GM12872 (cell line): ENCODE measurements around the gene DHRSX.

Experiments used
- CTCF ChIP-seq: IDR thresholded peaks from 3 replicates; pipeline ENCODE4 v1.5.1; 2011; ENCODE audit warnings: low read depth, mild to moderate bottlenecking, low read length, moderate library complexity; ENCODE audit not compliant: insufficient read depth

The DHRSX gene

GRCh38 chrX:2369206-2369605, 131.6 kb downstream of the DHRSX start:
- no peak for TF ChIP-seq CTCF

- TF ChIP-seq CTCF = no peak
These were observed 140.0 kb downstream of the DHRSX start for GRCh38 chrX:2360731-2361130.

DNA sequence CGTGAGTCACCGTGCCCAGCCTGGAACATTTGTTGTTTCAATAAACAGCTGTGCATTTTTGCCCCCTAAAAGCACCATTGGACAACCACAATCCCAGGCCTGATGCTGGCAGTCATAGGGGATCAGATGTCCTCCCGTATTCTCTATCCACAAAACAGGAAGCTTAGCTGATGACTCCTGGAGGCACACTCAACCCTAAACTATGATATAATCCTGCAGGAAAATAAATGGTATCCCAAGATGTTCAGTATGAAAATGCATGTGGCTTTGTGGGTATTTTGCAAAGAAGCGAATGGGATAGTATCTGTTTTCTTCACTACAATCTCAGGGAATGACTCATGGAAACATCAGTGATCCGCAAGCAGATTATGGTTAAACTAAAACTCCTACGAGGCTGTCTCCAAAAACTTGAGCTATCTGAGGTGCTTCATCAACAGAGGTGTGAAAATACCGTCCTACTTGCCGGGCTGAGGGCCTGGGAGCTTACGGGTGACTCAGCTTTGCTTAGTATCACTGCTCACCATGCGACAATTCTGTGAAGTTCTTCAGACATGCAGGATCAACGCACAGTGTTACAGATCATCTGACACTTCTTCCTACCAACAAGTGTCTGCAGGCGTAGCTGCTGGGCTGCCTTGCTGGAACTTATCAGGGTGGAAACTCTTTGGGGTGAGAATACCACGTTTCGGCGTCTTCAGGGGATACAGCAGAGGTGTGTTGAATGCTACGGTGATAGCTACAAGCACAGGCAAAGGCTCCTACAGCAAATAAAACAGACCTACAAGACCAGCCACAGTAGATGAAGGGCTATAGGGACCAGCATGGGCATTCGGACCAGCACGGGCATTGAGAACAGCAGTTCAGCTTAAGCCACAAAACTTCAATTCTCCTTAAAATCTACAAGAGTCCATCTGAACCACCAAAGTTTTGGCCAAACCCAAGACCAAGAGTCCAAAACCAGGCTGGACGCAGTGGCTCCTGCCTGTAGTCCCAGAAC, 148.5 kb downstream of the DHRSX start:
- TF ChIP-seq CTCF = no peak

- no peak for TF ChIP-seq CTCF
These were observed 149.5 kb downstream of the DHRSX start for GRCh38 chrX:2351321-2351720.

DNA sequence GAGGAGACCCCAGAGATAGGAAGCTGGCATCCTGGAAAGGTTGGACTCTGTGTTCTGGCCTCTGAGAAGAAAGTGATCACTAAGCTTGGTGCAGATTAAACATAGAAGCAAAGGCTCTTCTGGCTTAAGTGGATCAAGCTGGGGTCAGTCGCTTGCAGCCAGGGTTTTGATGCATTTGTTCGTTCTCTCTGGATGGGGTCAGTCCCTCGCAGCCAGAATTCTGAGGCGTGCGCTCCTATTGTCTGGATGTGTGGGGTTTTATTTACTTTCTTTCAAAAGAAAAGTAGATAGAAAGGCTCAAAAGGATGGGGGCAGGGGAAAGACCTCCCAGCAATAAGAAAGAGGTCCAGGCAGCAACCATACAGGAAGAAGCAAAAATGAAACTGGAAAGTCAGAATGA, 152.6 kb downstream of the DHRSX start:
- TF ChIP-seq CTCF = no peak

DNA sequence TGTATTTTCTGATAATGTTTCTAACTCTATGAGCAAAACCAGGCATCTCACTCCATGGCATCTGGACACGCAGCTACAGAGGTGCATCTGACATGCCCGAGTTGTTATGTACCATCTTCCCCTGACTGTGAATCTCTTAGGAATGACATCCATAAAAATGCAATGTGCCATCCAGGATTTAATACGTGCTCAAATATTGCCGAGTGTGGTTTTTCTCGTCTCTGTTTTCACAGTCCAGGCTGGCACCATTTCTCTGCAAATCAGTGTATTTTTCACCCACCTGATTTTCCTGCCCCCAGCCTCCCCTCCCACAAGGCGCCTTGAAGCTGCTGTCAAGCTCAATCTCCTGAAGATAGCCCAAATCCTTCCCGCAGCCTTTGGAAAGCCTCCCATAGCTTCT, 154.6 kb downstream of the DHRSX start:
- TF ChIP-seq CTCF = no peak

DNA sequence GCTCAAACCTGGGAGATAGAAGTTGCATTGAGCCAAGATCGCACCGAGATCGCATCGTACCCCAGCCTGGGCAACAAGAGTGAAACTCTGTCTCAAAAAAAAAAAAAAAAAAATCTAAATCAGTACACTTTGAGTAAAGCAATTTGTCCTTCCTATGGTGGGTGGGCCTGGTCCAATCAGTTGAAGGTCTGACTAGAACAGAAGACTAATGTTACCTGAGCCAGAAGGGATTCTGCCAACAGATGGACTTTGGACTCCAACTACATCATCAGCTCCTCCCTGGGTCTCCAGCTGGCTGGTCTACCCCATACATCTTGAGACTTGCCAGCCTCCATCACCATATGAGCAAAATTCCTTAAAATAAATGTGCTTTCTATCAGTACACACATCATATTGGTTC, 155.2 kb downstream of the DHRSX start:
- TF ChIP-seq CTCF = no peak
